HepG2 (cell line): ENCODE results near the gene CITED2. TPM values are rescaled to one million over a fixed set of nuclear protein-coding genes. Genes with fewer than 3 reads are reported as not detected.

Source experiments
- ATF5 ChIP-seq: sonication (generic); formaldehyde crosslinking; IDR thresholded peaks from 2 replicates; pipeline ENCODE4 v1.4.0; 2020; ENCODE audit warnings: mild to moderate bottlenecking, low read depth, missing genetic modification reagents
- CEBPZ ChIP-seq: IDR thresholded peaks from 2 replicates; pipeline ENCODE4 v1.6.1; 2012; ENCODE audit warnings: low read length, improper control_type of control experiment
- GRHL1 ChIP-seq: sonication (generic); formaldehyde crosslinking; conservative IDR thresholded peaks from 2 replicates; pipeline ENCODE4 v1.8.0; 2022; ENCODE audit warnings: missing genetic modification reagents
- IRX3 ChIP-seq: sonication (generic); formaldehyde crosslinking; IDR thresholded peaks from 2 replicates; pipeline ENCODE4 v1.8.1; 2023; ENCODE audit warnings: mild to moderate bottlenecking, low read depth, missing genetic modification reagents, borderline replicate concordance
- KAT8 ChIP-seq: IDR thresholded peaks from 2 replicates; pipeline ENCODE4 v1.6.1; 2016; ENCODE audit warnings: missing genetic modification reagents, missing compliant biosample characterization
- KLF9 ChIP-seq: IDR thresholded peaks from 2 replicates; pipeline ENCODE4 v1.6.1; 2016; ENCODE audit warnings: low read depth
- POLR2AphosphoS5 ChIP-seq: IDR thresholded peaks from 2 replicates; pipeline ENCODE4 v1.6.1; 2012; ENCODE audit warnings: low read depth, low read length
- RBM22 ChIP-seq: fragments of 200-400 bp; formaldehyde crosslinking; optimal IDR thresholded peaks from 2 replicates; pipeline ENCODE3; 2017; ENCODE audit warnings: mild to moderate bottlenecking, low read length, moderate library complexity
- SMAD3 ChIP-seq: sonication (generic); formaldehyde crosslinking; IDR thresholded peaks from 2 replicates; pipeline ENCODE4 v1.4.0; 2020; ENCODE audit warnings: missing genetic modification reagents
- SSRP1 ChIP-seq: IDR thresholded peaks from 2 replicates; pipeline ENCODE4 v1.6.1; 2016; ENCODE audit warnings: control low read depth
- ZNF10 ChIP-seq: sonication (generic); formaldehyde crosslinking; IDR thresholded peaks from 2 replicates; pipeline ENCODE4 v1.4.0; 2020; ENCODE audit warnings: mild to moderate bottlenecking, low read depth, missing genetic modification reagents, borderline replicate concordance
- ZNF20 ChIP-seq: sonication (generic); formaldehyde crosslinking; IDR thresholded peaks from 2 replicates; pipeline ENCODE4 v1.4.0; 2020; ENCODE audit warnings: mild to moderate bottlenecking, moderate library complexity, missing genetic modification reagents
- ZNF335 ChIP-seq: sonication (generic); formaldehyde crosslinking; IDR thresholded peaks from 2 replicates; pipeline ENCODE4 v1.4.0; 2020; ENCODE audit warnings: missing genetic modification reagents
- ZNF337 ChIP-seq: sonication (generic); formaldehyde crosslinking; IDR thresholded peaks from 2 replicates; pipeline ENCODE4 v1.5.1; 2020; ENCODE audit warnings: missing genetic modification reagents, low read depth, mild to moderate bottlenecking, borderline replicate concordance
- ZNF639 ChIP-seq: conservative IDR thresholded peaks from 2 replicates; pipeline ENCODE4 v1.6.1; 2018; ENCODE audit warnings: missing genetic modification reagents
- polyA plus RNA-seq, 8 experiments: library from polyadenylated mRNA; depleted of rRNA in 3 of 8; stranded (reverse) in 7 of 8; unstranded in 1 of 8; fragments of >200 nt; fragmentation: Illumina TruSeq in 4 of 8; extraction: Trizol in 4 of 8; gene quantifications; 2 replicates each; pipeline versions ENCODE4 v1.2.1 to v1.2.3, GENCODE V29; 2011 to 2016; ENCODE audit warnings: low read depth in 4 of 8, missing spikeins in 1 of 8, mixed read lengths in 1 of 8; ENCODE audit not compliant: insufficient read depth in 1 of 8
- total RNA-seq, 5 experiments: library from RNA; depleted of rRNA; stranded (reverse); fragments of >200 nt; fragmentation: Illumina TruSeq; extraction: Trizol; gene quantifications; 2 replicates each; pipeline ENCODE4 v1.2.3, GENCODE V29; 2016; ENCODE audit warnings: low read depth in 1 of 5
- TF ChIP-seq, protein P1 (sequence below): sonication (generic); formaldehyde crosslinking; IDR thresholded peaks from 2 replicates; pipeline ENCODE4 v1.4.0; 2020; ENCODE audit warnings: missing genetic modification reagents

Gene CITED2
- total and polyA plus RNA-seq, 2 of the 13 experiments (the other 11 are each of a cell fraction or from before 2014, with no cell fraction given) = 17.6 to 57.2 TPM

DNA sequence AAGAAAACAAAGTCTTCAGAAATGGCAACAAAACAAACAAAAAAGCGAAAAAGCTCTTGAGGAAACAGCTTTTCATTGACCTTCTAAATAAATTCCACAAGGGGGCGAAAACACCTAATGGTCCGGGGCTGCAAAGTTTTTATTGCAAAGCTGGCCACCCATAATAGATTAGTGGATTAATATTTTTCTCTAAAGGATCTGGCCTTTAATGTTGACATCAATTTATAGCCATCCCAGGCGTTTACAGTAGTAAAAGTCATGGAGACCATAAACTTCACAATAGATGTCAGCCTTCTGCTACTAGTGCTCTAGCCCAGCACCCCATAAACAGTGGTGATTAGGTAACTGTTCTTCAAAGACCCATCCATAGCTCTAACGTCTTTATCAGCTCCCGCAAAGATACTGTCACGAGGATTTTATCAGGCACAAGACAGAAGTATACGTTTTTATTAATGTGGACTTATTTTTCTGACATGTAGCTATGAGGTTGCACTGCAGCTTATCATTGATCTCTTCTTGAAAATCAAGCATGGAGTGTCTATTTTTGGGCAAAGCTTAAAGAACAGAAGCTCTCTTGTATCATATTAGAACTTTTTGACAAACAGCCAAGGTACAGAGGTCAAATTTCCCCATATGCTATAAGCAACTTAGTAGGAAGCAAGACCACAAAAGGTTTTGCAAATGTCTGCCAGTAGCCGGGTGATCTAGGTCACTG is 4.7 kb downstream of the CITED2 start (continued):
- TF ChIP-seq, protein P1, sequence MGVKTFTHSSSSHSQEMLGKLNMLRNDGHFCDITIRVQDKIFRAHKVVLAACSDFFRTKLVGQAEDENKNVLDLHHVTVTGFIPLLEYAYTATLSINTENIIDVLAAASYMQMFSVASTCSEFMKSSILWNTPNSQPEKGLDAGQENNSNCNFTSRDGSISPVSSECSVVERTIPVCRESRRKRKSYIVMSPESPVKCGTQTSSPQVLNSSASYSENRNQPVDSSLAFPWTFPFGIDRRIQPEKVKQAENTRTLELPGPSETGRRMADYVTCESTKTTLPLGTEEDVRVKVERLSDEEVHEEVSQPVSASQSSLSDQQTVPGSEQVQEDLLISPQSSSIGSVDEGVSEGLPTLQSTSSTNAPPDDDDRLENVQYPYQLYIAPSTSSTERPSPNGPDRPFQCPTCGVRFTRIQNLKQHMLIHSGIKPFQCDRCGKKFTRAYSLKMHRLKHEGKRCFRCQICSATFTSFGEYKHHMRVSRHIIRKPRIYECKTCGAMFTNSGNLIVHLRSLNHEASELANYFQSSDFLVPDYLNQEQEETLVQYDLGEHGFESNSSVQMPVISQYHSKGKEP (CRISPR knock-in tag) = no peak
- 0 out of 2 replicates have a peak, but pooled peaks have one; percentile 34 for TF ChIP-seq KAT8 (CRISPR knock-in tag)
- no peak for TF ChIP-seq ZNF639
- 0 out of 2 replicates have a peak, but pooled peaks have one; percentile 47 for TF ChIP-seq SSRP1
- TF ChIP-seq ZNF20 = no peak
- no peak for TF ChIP-seq KLF9 (CRISPR knock-in tag)
- no peak for TF ChIP-seq ZNF335 (CRISPR knock-in tag)
- no peak for TF ChIP-seq IRX3 (CRISPR knock-in tag)
- no peak for TF ChIP-seq ATF5
- TF ChIP-seq SMAD3 (CRISPR knock-in tag) = 0 out of 2 replicates have a peak, but pooled peaks have one; percentile 26
- no peak for TF ChIP-seq ZNF337 (CRISPR knock-in tag)
- no peak for TF ChIP-seq RBM22
- TF ChIP-seq ZNF10 (CRISPR knock-in tag) = no peak
- TF ChIP-seq POLR2AphosphoS5 = no peak
- no peak for TF ChIP-seq GRHL1 (CRISPR knock-in tag)
- TF ChIP-seq CEBPZ = no peak
